ENCODE measurements around the gene ASGR1.

ASGR1 gene

DNA sequence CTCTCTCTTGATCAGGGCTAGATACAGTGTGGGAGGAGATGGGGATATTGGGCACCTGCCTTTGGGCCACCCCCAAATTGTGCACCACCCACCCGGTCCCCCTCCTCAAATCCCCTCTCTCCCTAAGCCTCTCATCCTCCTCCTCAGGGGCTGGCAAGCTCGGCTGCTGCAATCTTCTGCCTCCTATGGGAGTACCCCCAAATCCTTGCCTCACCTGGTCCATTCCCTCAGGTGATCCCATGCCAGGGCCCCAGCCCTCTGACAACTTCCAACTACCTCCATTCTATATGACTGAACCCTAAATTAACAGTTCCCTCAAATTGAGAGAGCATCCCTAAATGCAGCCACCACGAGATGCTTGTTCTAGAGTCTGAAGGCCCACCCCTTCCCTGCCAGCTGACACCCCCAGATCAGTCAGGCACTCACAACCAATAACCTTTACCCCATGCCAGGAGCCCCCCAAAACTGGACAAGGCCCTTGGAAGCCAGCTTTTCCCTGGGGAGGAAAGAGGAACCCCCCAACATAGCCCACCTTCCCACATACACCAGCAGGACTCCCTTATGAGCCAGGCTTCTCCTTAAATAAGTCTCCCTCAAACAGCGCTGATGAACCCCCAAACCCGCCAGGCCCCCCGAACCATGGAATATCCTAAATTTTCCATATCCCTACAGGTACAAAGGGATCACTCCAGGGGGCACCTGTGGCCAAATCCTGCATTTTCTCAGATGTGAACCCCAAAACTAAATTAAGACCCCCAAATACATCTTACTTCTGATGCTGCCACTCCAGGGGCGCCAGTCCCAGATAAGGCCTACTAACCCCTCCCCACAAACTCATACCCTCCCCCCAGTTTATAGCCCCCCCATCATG is 37.3 kb upstream of the ASGR1 start:
- no peak for DNase-seq (ENCODE audit: low read depth in 2 of 2)

DNA sequence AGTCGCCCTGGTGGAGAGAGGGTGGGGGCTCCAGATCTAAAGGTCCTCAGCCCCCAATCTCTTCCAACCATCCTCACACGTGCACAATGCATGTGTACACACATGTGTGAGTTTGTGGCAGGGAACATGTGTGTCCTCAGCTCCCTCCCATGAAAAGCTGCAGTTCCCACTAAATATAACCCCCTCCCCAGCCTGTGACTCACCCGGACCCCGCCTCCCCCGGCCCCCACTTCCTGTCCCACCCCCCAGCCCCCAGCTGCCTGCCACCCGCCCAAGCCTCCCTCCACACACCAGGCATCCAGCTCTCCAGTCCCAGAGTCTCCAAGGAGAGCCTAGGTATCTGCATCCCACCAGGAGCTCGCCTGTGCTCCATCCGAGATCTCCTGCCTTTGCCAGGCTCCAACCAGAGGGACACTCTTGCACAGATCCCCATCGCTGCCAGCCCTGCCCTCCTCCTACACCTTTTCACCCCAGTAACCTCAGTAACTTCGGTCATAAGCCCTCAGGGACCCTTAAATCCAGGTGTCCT is 36.5 kb upstream of the ASGR1 start:
- DNase-seq (ENCODE audit: low read depth in 2 of 2), result no peak

DNA sequence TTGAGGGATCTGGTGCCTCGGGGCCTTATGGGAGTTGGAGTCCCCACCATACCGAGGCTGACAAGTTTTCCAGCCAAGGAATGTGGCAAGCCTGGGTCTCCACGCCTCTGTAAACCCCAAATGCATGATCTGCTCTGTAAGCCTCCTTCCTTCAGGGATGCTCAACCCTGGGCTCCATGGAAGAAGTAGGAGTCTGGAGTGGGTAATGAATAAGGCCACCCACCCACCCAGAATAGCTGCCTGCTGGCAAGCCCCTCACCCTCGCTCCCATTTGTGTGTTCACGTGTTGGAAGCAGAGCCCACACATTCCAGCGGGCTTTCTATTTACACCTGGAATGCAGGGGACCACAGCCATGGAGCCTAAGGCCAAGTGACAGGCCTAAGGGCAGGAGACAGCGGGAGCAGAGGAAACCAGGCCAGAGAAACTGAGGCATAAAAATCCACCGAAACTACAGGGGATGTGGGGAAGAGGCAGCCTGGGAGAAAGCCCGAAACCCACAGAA is 36.0 kb upstream of the ASGR1 start:
- no peak for DNase-seq (ENCODE audit: low read depth in 2 of 2)

DNA sequence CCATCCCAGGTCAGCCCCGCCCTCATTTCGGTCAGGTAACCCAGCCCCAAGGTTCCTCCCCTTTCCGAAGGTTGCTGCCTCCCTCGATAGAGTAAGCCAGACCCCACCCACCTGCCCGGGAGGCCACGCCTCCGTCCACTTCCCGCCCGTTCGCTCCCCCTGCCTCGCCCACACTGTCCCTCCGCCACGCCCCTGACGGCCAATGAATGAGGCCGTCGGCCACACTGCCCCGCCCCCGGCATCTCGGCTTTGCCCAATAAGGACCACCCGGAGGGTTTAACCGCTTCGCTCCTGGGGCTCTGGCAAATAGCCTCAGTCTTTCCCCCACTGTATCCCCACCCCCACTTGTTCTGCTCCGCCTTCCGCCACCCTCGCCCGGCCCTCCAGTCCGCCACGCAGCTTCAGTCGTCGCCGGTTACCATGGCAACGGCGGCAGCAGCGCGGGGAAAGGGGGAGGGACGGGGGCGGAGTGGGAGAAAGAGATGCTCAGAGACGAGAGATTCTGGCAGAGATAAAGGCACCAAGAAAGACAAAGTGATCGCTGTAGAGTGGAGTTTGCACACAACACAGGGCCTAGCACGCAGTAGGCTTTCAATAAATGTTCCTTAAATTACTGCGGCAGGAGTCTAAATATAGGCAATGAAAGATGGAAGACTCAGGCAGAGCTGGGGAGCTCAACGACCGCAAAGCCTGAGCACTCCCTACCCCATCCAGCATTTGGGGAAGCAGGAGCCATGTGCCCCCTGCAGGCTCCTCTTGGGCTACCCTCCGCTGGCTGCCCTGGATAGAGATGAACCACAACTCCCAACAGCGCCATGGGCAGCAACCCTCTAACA is 35.3 kb upstream of the ASGR1 start:
- DNase-seq (ENCODE audit: low read depth in 2 of 2), result peak; percentile 94 to 98

DNA sequence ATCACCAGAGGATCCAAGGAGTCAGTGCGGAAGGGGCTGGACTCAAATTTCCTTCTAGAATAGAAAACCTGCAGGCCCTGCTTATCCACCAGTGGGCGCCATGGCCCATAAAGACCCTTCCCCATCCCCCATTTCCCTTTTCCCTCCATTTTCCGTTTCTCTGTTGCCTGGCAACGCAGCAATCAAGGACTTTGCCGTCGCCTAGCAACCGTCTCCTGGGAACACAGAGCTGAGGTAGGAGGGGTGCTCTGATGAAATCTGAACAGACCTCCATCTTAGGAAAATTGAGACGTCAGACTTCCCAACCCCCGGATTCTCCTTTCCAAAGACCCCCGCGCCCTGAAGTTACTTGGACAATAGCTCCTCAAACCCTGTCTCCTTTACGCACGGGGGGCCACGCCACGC is 34.7 kb upstream of the ASGR1 start:
- no peak for DNase-seq (ENCODE audit: low read depth in 2 of 2)

DNA sequence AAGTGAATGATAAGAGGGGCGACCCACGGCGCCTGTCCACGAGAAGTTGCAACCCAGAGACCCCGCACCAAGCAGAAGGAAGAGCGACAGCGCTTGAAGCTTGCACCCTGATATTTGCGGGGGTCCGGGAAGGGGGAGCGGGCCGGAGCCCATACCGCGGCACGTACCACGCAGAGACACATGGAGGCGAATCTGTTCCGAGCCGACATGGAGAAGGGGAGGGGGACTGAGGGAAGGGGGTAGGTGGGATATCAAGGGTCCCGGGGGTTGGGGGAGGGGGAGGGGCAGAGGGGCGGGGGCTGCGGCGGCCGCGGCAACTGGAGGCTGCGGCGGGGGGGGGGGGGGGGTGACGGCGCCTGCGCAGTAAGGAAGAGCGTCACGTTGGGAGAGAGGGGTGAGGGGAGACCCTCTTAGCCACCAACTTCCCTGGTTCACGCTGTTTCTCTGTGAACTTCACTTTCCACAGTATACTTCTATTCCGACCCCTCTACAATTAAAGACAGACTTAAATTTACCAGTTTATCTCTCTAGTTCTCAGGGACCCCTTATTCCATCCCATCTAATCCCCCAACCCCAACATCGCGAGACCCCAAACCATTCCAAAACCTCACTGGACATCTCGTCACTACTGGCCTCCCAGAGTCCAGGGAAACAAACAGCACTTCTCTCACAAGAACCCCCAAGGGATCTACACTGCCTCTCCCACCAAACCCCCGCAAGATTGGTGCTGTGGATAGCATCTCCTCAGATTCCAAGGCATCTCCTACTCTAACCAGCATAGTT is 32.5 kb upstream of the ASGR1 start:
- no peak for DNase-seq (ENCODE audit: low read depth in 2 of 2)

DNA sequence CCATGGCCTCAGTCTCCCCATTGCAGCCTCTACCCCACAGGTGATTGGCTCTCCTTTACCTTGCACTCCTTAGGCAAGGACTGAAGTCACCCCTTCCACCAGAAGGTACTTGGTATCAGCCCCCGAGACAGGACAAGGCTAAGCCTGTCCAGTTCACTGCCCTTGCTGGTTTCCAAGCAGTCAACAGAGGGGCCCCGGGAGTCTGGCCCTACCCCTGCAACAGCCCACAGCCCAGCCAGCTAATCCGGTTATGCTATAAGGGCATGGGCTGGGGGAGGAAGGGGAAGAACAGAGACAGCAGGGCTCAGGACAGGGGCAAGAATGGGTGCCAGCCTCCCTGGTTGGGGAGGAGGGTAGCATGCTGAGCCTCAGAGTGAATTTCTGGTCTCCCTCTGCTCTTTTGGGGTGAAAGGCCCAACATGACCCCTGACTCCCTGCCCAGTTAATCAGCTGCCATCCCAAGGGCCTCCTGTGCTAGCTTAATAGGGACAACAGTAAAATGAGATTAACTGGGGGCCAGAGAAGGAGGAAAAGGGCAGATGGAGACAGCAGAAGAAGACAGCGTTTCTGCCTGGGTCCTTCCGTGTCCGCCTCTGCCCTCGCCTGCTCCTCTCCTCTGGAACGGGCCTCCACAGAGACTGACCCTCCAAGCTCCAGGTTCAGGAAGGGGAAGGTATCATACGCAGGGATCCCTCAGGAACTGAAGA is 29.7 kb upstream of the ASGR1 start:
- DNase-seq (ENCODE audit: low read depth in 2 of 2), result no peak

DNA sequence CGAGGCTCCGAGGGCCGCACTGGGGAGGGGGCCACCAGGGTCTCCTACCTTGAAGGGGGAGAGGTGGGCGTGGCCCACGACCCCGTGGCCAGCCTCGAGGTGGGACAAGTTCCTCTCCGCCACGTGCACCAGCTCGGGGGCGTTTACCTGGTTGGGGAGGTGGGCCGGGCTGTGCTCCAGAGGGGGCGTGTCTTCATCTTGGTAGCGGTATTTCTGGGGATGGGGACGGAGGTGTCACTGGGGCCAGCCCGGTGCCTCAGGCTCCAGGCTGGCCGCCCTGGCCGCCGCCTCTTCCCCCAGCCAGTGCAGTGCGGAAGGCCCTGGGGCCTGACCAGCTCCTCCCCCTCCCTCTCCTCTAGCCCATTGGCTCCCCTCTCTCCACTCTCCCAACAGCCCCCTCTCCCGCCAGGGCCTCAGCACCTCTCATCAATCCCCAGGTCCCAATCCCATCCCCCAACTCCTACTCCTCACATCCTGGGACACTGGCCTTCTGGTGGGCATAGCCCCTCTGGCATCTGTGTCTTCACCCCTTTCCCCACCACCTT is 28.9 kb upstream of the ASGR1 start:
- no peak for DNase-seq (ENCODE audit: low read depth in 2 of 2)

DNA sequence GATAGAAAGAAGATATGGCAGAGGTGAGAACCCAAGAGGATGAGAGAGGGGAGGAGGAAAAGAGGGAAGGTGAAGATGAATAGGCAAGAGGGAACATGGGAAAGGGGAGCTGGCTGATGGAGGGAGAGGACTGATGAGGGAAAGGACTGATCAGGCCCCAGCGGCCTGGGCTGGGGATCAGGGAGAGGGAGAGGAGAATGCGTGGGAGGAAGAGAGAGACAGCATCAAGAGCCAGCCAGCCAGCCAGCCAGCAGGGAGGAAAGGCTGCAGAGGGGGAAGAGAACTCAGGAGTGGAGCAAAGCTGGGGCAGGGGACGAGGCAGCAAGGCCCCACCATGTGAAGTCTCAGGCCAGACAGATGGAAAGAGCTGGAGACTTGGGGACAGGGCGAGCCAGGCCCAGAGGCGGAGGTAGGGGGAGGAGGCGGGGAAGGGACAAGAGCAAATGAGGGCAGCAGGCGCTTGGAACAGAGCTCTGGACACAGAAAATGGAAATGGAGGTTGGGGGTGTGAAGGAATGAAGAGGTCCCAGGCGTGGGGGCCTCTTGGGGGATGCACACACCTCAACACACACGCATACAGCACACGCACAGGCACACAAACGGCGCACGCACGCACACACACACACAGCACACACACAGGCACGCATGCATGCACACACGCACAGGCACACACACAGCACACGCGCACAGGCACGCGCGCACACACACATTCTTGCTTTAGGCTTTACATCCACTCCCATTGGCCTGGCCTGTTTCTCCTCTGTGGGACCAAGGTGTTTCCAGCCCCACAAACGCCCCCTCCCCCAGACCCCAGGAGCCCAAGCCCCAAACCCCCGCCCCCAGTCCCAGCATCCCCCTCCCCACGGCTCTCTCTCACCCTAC is 28.2 kb upstream of the ASGR1 start:
- DNase-seq (ENCODE audit: low read depth in 2 of 2), result no peak

DNA sequence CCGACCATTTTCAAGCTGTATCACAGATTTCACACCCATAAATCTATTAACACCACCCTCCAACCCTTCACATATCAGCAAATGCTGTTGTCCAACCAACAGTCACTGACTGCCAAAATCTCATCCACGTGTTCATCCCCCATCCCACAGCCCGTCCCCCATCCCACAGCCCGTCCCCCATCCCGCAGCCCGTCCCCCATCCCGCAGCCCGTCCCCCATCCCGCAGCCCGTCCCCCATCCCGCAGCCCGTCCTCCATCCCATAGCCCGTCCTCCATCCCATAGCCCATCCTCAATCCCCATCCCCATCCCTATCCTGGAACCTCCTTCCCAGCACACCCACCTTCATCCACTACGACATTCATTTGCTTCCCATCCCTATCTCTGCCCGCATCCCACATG is 26.4 kb upstream of the ASGR1 start:
- no peak for DNase-seq (ENCODE audit: low read depth in 2 of 2)

DNA sequence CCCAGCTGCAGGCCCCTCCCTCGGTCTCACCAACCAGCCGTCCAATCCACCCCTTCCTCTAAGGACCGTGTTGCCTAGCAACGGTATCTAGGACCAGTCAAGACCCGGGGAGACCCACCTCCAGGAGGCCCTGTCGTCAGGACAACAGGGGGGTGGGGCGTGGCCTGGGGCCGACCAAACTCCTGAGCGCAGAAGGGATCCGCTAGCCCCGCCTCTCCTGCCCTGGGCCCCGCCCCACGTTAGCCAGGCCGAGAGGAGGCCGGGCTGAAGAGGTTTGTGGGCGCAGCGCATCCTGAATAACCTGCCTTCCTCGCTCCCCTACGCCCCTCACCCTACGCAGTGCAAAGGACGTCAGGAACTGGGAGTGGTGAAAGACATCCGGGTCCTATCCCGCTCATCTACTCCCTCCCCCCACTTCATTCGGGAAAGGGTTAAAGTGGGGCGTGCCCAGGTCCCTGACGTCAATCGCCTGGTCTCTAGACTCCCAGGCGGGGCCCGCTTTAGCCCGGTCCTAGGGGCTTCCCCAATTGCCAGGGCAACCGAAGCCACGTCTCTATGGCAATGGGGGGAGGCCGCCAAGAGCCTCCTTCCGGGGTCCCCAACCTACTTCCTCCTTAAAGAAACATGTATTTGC is 25.8 kb upstream of the ASGR1 start:
- DNase-seq (ENCODE audit: low read depth in 2 of 2), result peak; percentile 86 to 89

DNA sequence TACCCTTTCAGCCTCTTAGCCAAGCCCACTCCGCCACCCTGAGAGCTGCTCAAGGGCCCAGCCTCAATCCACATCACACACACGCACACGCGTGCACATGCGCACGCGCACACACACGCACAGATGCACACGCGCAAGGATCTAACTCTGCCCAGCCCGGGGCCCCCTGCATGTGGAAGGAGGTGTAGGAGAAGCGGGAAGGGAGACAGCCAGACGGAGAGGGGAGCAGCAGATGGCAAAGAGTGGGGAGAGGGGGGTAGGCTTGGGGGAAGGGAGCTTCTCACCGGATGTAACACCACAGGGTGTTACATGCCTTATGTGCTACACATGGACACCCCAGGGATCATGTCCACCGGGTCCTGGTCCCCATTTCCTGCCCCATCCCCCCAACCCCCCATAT is 25.2 kb upstream of the ASGR1 start:
- no peak for DNase-seq (ENCODE audit: low read depth in 2 of 2)

DNA sequence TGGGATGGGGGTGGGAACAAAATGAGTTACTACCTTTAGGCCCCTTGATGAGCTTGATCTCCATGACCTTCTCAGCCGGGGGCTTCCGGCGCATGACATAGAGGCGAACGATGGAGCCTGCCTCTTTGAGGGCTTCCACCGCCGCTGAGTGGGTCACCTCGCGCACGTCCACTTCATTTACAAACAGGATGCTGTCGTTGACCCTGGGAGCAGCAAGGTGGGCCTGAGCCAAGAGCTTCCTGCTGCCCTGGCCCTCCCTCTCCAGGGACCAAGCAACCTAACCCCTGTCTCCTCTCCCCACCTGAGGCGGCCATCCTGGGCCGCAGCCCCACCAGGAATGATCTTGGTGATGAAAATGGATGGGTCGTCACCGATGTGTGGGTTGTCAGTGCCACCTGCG is 24.2 kb upstream of the ASGR1 start:
- DNase-seq (ENCODE audit: low read depth in 2 of 2), result no peak

DNA sequence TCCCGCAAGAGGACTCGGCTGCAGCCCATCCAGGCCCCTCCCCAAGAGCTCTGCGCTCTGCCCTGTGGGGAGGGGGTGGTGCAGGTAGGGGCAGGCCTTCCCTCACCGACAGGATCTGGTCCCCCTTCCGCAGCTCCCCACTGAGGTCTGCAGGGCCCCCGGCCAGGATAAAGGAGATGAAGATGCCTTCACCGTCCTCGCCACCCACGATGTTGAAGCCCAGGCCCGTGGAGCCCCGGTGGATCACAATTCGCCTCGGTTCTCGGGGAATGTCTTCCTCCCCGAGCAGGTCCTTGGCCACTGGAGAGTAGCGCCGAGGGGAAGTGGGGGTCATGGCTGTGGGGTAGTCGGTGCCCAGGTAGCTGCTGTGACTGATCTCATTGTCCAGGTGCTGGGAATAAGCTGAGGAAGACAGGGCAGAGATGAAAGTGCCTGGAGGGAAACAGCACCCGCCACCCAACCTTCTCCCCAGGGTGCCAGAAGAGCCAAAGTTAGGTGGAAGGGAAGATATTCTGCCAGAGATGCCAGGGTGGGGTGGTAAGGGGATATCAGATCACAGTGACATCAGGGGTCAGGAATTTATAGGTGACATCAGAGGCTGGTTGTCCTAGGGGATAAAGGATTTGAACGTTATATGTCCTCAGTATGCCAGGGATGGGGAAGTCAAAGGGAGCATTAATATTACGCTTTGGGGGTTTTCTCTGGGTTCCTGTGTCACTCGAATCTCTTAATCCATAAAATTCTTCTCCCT is 17.7 kb upstream of the ASGR1 start:
- no peak for DNase-seq (ENCODE audit: low read depth in 2 of 2)

DNA sequence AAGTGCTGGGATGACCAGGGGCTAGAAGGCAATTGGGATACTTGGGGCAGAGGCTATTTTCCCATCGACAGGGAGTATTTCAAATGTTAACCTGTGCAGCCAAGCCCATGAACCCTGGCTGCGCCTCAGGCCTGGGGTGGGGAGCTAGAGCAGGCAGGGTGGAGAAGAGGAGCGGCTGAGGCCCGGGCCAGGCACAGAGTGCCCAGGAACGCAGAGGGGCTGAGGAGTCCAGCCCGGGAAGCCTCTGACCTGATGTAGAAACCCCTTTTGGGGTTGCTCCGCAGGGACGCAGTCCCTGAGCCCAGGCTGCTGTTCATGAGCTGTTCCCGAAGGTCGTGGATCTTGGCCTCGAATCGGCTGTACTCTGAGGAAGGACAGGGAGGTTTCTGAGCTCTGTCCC is 16.8 kb upstream of the ASGR1 start:
- DNase-seq (ENCODE audit: low read depth in 2 of 2), result no peak

DNA sequence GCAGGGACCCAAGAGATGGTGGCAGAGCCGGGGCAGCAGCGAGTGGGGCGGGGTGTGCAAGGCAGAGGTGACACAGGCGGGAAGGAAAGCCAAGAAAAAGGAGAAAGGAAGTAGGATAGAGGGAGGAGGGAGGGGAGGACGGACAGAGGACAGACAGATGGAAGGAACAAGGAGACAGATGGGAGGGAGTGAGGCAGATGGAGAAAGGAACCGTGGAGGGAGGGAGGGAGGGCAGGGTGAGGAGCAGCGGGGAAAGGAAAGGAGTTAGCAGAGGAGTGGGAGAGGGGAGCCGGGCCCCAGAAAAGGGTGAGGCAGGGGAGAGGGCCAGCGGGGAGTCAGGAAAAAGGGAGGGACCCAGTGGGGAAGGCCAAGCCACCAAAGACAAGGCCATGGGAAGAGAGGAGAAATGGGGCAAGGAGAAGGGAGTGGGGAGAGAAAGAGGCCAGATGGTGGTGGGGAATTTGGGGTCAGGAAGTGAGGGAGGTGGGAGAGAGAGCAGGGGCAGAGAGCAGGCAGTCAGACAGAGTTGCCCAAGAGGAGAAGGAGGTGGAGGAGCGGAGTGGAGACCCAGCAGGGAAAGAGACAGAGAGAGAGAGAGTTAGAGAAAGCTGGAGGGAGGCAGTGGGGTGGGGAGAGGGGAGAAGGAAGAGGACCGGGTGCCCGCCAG is 13.2 kb upstream of the ASGR1 start:
- DNase-seq (ENCODE audit: low read depth in 2 of 2), result no peak

DNA sequence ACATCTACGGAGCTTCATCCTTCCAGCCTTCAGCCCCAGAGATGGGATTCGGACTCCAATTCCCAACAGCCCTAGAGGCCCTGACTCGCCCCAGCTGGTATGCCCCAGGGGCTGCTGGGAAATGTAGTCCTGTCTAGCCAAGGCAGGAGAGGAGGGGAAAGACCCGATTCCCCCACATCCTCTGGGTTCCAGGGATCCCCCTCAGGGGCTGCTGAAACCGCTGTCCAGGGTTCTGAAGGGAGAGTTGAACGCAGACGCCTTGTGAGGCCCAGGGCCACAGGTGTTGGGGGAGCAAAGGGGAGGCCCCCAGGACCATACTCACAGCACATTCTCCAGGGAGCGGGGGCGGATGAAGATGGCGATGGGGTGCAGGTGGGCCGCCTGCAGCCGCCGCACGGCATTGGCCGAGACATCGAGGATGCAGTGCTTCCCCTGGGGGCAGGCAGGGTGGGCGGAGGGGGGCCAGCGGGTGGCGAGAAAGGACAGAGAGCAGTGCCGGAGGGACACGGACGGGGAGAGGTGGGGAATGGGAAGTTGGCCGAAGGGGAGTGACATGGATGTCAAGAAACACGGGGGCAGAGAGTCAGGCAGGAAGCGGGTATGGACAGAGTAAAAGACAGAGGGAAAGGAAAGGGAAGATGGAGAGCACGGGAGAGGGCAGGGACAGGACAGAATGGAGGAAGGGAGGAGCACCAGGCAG is 12.6 kb upstream of the ASGR1 start:
- DNase-seq (ENCODE audit: low read depth in 2 of 2), result no peak

Data from stimulated activated CD8-positive, alpha-beta memory T cell treated with anti-CD3 and anti-CD28 coated beads, Interleukin-7, amount 100 ng/mL, for 1 hour (primary cell).